HG03025 (cell line): ENCODE data around the gene GJA4.

Source experiments
- ATAC-seq: cut with Tn5 transposase; IDR thresholded peaks from one replicate; pipeline ENCODE4 v1.9.1; 2021; ENCODE audit warnings: mild to moderate bottlenecking, moderate library complexity; ENCODE audit not compliant: unreplicated experiment, low FRiP score

The GJA4 gene

DNA sequence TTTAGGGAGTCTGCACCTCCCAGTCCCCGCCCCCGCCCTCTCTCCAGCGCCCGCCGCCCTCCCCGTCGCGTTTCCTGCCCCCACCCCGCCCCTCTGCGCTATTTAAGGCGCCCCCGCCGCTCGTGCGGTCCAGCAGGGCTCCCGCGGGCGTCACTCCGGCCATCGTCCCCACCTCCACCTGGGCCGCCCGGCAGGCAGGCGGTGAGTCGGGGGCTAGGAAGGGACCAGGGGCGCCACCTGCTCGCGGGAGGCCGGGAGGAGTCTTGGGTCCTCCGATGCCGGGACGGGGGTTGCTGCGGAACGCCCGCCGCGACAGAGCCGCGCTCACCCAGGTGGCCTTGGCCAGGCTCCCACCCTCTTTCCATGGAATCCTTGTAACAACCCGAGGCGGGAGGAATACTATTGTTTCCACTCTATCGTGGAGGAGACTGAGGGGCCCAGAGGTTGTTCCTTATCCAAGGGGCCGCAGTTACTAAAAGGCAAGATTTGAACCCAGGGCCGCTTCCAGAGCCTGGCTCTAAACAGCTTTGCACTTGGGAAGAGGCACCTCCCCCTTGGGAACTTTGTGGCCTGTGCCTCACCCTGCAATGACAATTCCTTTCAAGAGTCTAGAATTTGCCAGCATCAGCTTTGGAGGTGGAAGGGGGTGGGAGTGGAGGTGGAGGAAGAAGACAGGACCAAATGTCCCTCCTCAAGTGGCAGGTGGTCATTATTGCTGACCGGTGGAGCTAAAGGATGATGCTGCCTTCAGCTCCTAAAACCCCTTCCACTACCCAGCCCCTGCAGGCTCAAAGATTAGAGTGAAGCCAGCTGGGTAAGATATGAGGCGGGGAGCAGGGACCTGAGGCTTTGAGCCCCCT lies at the start of gene GJA4:
TSS of gene GJA4 (plus strand) at position 132 of the 860 bp plus-strand sequence. CDS start 1,215 bp downstream, outside the sequence.
- ATAC-seq, result no peak

DNA sequence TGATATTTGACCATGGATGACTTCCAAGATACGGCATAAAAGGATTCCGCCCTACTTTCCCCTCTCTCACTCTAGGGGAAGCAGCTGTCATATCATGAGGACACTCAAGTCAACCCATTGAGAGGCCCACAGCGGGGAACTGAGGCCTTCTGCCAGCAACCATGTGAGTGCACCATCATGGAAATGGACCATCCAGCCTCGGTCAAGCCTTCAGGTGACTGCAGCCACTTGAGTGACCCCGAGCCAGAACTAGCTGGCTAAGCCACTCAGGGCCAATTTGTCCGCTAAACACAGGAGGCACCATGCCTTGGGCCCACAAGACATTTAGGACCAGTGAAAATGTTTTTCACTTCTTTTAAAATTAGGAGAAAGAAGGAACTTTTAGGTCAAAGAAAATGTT lies 49.0 kb upstream of the GJA4 start:
- ATAC-seq, result no peak

DNA sequence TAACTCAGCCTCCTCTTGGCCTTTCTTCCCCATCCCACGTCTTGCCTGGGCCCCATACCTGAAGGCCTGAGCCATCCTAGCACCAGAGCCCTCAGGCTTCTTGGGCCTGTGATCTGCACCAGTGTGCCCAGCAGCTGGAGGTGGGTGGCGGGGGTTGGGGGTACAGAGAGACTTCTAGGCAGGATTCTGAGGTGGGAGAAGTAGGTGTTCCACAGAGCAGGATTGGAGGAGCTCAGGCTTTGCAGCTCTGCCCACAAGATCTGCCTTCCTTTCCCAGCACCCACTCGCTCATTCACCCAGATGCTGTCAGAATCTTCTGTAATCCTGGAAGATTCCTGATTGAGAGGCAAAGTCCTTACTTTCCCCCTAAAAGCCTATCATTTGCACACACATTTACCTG lies 47.9 kb upstream of the GJA4 start:
- ATAC-seq, result no peak

DNA sequence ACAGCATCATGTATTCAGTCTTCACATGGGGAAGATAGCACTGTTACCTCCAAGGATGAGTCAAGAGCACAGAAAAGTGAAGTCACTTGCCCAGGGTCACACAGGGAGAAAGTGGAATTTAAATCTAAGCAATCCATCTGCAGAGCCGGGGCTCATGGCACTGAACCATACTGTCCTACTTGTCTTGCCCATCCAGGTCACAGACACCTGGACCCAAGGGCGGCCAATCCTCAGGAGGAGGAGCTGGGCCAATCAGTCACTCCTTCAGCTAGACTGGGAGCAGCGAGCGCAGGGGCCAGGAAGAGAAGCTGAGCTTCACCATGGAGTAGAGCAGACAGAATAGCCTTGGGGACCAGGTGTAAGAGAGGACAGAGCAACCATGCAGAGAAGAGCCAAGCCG lies 47.1 kb upstream of the GJA4 start:
- no peak for ATAC-seq

DNA sequence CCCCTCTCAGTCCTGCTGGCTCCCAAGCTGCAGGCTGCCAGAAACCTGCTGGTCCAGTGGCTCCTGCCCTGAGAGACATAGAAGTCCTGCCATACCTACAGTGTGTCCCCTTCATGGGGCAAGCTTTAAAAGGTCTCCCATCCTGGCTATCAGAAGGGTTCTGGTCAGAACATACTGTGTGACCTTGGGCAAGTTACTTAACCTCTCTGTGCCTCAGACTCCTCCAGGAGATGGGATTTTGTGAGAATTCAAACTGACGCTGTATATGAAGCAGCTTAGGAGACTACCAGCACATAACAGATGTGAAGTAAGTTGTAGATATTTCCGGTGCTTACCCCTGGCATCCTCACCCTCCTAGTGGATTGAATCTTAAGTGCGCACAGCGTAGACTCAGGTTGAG lies 46.7 kb upstream of the GJA4 start:
- ATAC-seq, result no peak

DNA sequence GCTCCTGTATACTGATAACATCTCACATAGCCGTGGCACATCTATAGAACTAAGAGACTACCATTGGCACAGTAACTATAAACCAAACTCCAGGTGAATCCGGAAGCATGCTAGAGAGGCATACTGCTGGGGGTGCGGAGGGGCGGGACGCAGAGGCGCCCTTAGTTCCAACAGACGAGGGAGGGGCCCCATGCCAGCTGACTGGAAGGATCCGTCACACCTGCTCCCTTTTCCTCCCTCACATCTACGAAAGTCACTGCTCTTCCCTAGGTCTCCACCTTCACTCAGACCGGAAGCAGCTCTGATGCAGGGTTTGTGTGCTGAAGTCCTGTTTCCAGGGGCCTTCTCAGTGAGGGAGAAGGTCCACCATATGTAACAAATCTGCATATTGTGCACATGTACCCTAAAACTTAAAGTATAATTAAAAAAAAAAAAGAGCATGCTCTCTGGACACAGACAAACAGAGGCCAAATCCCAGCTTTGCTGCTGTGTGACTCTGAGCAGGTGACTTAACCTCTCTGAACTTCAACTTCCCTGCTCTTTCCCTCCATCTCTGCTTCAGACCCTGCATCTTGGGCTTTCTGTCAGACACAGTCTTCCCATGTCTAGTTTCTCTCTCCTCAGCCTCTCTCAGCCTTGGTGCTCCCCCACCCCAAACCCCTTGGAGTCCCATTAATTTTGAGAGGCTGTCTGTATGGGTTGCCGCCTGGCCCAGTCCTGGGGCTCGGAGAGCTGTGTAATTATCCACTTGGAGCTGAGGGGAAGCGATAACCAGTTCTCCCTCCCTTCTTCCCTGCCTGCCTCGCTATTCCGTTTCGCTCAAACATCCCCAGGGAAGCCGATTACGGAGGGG lies 45.8 kb upstream of the GJA4 start:
- ATAC-seq, result no peak

DNA sequence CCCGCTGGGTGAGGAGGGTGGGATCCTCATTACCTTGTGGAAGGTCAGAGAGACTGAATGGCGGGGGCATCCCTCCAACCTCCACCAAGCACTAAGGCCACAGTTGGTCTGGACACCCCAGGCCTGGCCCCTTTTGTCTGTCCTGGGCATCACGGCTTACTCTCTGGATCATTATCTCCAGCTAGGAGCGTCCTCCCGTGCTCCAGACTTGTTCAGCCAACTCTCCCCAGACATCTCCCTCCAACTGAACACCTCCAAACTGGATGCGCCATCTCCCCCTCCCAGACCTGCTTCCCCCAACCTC lies 45.2 kb upstream of the GJA4 start:
- ATAC-seq, result no peak

DNA sequence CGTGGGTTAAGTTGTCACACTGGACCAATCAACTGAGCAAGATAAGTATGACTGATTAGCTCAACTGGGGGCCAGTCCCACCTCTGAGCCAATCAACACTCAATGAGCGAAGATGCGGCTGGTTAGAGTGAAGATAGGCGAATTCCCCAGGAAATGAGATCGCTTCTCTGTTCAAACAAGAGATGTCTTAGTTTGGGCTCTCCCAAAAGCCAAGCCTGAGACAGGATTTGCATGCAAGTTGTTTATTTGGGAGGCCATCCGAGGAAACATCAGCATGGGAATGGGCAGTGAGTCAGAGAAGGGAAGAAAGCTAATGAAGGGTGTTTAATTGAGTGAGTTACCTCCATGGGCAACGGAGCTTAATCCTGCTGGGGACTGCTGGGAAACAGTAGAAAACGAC lies 42.8 kb upstream of the GJA4 start:
- no peak for ATAC-seq

DNA sequence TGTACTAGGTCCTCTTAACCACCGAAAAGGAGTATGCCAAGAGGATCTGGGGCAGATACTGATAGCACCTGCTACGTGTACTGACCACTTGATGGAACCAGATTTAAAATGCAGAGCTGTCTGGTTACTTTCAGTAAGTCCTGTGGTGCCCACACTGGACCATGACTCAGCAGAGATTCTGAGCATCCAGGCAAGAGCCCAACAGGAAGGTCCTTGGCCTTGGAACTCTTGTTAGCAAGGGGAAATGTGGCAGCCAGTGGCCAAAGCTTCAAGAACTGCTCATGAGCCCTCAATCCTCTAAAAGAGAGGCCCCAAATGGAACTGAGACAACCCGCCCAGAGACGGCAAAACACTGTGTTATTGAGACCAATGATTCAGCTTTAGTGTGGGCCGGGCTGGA lies 42.2 kb upstream of the GJA4 start:
- ATAC-seq, result no peak

DNA sequence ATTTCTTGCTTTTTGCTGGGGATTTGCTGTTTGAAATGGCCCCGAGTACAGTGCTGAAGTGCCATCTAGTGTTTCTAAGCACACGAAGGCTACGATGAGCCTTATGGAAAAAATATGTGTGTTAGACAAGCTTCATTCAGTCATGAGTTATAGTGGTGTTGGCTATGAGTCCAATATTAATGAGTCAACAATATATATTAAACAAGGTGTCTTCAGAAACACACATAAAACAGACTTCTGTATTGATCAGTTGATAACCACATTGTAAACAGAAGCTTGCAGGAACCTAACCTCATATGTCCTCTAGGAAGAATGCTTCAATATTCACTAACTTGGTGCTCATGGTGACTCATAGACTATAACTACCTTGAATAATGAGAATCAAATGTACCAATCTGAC lies 39.6 kb upstream of the GJA4 start:
- ATAC-seq, result no peak

DNA sequence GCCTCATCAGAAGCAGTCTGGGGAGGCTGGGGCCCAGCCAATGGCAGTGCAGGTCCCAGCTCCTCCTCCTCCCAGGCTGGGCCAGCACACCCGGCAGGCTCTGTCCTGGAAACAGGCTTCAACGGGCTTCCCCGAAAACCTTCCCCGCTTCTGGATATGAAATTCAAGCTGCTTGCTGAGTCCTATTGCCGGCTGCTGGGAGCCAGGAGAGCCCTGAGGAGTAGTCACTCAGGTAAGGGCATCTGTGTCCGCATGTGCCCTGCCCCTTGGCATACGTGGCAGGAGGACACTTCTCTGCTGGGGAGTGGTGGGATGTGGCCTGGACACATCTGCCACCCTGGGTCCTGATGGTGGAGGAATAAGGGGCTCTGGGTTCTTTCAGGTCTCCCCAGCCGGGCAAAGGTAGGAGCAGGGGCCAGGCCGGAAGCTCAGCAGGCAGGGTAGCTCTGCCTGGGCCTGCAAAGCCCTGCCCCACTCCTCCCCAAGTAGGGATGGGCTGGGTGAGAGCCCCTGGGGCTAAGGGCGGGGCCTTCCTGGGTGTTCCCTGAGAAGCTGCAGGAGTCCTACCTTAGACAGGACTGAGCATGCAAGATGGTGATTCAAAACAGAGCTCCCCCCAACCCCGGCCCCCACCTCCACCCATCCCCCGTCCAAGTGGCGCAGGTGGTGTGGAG lies 37.7 kb upstream of the GJA4 start, which contains the start of gene GJB5:
TSS of gene GJB5 (plus strand) at position 84 of the 674 bp plus-strand sequence. CDS start 2,284 bp downstream, outside the sequence.
- ATAC-seq, result no peak

DNA sequence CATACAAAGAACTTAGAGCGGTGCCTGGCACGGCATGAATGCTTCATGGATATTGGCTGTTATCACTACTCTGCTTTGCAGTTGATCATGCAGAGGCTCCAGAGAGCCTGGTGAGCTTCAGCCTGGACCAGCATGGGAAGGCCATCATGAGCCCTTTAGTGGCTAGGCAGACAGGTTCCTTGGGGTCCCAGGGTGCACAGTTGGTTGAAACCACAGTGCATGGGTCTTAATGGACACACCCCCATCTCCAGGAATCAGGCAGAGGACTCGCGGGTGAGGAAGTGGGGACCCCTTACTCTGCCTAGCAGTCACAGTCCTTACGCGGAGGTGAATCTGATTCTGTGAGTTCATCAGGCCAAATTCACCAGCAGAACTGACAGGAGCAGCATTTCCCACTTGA lies 36.8 kb upstream of the GJA4 start:
- no peak for ATAC-seq

DNA sequence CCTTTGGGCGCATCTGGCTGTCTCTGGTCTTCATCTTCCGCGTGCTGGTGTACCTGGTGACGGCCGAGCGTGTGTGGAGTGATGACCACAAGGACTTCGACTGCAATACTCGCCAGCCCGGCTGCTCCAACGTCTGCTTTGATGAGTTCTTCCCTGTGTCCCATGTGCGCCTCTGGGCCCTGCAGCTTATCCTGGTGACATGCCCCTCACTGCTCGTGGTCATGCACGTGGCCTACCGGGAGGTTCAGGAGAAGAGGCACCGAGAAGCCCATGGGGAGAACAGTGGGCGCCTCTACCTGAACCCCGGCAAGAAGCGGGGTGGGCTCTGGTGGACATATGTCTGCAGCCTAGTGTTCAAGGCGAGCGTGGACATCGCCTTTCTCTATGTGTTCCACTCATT lies 35.4 kb upstream of the GJA4 start:
- ATAC-seq, result no peak

DNA sequence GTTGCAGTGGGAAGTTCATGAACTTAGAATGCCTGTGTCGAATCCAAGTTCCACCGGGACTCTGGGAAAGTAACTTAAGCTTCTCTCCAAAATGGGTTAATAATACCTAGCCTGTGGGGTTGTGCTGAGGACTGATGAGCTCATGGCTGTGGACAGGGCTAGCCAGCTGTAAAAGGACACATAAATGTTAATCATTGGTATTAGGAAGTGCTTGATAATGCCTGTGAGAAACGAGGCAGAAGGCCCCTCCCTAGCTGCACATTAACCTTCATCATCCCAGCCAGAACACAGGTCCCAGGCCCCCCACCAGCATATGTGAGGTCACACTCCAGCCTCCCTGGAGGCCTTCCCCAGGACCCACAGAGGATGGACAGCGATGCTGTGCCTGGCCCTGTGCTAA lies 34.0 kb upstream of the GJA4 start:
- no peak for ATAC-seq

DNA sequence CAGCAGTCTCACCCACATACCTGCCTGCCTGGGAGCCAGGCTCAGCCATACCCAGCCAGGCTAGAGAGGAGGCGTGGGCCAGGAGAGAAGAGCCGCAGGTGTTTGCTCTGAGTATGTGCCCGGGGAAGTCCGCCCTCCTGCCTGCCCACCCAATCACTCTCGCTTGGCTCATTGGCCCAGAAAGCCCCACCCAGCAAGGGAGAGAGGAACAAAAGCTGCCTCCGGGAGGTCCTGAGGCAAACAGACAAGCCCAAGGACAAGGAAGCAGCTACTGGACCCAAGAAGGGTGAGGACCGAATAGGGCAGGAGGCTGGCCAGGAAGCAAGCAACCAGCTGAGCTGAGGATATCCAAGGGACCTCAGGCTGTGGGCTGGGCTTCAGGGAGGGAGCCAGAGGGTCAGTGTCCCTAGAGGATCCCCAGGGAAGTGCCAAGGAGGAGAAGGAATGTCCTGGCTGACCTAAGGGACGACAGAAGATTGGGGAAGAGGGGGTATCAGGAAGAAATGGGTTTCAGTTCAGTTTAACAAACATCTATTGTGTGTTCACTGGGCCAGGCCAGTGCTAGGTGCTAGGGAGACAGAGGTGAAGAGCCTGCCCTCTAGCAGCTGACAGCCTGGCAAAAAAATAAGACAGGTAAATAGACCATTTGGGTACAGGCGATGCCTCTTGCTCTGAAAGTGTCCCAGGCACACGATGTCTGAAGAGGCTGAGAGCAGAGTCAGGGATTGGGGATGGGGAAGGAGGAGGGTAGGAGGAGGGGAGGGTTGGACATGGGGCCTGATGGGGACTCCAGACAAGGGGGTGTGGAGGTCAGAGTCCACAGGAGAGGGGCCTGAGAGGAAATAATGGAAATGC lies 33.1 kb upstream of the GJA4 start, which contains the start of gene GJB4:
TSS of gene GJB4 (plus strand) at position 238 of the 855 bp plus-strand sequence. CDS start 1,515 bp downstream, outside the sequence.
- no peak for ATAC-seq

DNA sequence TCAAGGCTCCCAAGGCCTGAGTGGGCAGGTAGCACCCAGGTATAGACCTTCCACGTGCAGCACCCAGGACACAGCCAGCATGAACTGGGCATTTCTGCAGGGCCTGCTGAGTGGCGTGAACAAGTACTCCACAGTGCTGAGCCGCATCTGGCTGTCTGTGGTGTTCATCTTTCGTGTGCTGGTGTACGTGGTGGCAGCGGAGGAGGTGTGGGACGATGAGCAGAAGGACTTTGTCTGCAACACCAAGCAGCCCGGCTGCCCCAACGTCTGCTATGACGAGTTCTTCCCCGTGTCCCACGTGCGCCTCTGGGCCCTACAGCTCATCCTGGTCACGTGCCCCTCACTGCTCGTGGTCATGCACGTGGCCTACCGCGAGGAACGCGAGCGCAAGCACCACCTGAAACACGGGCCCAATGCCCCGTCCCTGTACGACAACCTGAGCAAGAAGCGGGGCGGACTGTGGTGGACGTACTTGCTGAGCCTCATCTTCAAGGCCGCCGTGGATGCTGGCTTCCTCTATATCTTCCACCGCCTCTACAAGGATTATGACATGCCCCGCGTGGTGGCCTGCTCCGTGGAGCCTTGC lies 31.5 kb upstream of the GJA4 start:
- no peak for ATAC-seq

DNA sequence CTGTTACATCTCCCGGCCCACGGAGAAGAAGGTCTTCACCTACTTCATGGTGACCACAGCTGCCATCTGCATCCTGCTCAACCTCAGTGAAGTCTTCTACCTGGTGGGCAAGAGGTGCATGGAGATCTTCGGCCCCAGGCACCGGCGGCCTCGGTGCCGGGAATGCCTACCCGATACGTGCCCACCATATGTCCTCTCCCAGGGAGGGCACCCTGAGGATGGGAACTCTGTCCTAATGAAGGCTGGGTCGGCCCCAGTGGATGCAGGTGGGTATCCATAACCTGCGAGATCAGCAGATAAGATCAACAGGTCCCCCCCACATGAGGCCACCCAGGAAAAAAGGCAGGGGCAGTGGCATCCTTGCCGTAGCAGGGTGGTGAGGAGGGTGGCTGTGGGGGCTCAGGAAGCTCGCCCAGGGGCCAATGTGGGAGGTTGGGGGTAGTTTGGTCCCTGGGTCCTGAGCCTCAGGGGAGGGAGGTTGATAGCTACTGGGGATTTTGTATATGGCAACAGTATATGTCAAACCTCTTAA lies 31.0 kb upstream of the GJA4 start:
- no peak for ATAC-seq

DNA sequence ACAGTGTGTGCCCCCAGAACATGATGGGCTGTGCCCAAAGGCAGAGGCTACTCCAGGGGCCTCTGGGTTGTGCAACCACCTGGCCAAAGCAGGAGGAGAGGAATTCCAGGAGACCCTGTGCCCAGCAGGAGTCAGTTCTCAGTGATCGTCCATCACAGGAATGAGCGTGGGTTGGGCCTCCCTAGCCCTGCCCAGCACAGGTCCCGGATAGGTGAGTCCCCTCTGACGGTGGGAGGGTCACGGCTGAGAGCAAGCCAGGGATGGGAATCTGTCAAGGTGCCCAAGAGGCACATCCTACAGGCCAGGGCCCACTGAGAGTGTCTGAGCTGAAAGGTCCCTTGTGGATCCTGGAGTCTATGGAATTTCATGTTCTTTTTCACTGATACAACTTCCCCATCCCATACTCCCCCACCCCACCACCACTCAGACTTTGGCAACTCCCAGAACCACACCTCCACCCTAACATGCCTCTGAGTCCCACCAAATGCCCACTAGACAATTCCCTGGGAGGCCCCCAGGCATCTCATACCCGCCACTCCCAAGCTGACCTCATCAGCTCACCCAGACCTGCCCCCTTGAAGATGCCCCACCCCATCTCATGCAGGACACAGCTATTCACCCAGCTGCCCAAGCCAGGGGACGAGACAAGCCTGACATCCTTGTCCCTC lies 30.2 kb upstream of the GJA4 start:
- no peak for ATAC-seq
